Measurements from ENCODE around the gene SLIT1. TPM values are rescaled to one million over a fixed set of nuclear protein-coding genes. Genes with fewer than 3 reads are reported as not detected.

Gene SLIT1
- polyA plus RNA-seq, 1 donor (not counting 4 experiments of a cell fraction or from before 2014, with no cell fraction given) = 0.01 TPM

- dilution Hi-C loops (cut with MboI; ENCODE audit: extremely low pct_ligation_motif_present, low sequenced_read_pairs) = no loop called here
- TF ChIP-seq, protein P1, sequence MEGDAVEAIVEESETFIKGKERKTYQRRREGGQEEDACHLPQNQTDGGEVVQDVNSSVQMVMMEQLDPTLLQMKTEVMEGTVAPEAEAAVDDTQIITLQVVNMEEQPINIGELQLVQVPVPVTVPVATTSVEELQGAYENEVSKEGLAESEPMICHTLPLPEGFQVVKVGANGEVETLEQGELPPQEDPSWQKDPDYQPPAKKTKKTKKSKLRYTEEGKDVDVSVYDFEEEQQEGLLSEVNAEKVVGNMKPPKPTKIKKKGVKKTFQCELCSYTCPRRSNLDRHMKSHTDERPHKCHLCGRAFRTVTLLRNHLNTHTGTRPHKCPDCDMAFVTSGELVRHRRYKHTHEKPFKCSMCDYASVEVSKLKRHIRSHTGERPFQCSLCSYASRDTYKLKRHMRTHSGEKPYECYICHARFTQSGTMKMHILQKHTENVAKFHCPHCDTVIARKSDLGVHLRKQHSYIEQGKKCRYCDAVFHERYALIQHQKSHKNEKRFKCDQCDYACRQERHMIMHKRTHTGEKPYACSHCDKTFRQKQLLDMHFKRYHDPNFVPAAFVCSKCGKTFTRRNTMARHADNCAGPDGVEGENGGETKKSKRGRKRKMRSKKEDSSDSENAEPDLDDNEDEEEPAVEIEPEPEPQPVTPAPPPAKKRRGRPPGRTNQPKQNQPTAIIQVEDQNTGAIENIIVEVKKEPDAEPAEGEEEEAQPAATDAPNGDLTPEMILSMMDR (optimal IDR thresholded peaks at IDR 0.05 in 1 of 3, IDR thresholded peaks at IDR 0.05 in 1 of 3, conservative IDR thresholded peaks at IDR 0.05 in 1 of 3; ENCODE audit: extremely low read depth in 1 of 3, insufficient read depth in 2 of 3, low read length in 3 of 3) = no peak
- Histone ChIP-seq H4K20me1 (ENCODE audit: control insufficient read depth, extremely low read depth, insufficient read depth, low read length) (no peaks in the 10 kb centered on the region), H3K9me1 (ENCODE audit: control insufficient read depth, extremely low read depth, insufficient read depth, low read length) (no peaks in the 10 kb centered on the region), H3K4me1 (ENCODE audit: control insufficient read depth, extremely low read depth, insufficient read depth, low read length) (no peaks in the 10 kb centered on the region), H3K36me3 (ENCODE audit: control insufficient read depth in 2 of 2, extremely low read depth in 1 of 2, insufficient read depth in 2 of 2, low read length in 2 of 2) (no peaks in the 10 kb centered on the region), H3K9me3 (ENCODE audit: control insufficient read depth, low read depth, low read length) (no peaks in the 10 kb centered on the region), H3K4me3 (ENCODE audit: control insufficient read depth in 2 of 3, extremely low read depth in 1 of 3, insufficient read depth in 2 of 3, low read depth in 1 of 3, low read length in 3 of 3) (no peak overlapping the region), H3K27me3 (ENCODE audit: control insufficient read depth, extremely low read depth, insufficient read depth, low read length) (no peaks in the 10 kb centered on the region), H3K9ac (ENCODE audit: control insufficient read depth, extremely low read depth, insufficient read depth, low read length) (no peak overlapping the region), H3K79me2 (ENCODE audit: control insufficient read depth, insufficient read depth, low read length) (no peaks in the 10 kb centered on the region), H3K4me2 (ENCODE audit: control insufficient read depth, extremely low read depth, insufficient read depth, low read depth, low read length) (no peak overlapping the region), H2AFZ (ENCODE audit: control insufficient read depth, low read length) (no peak overlapping the region), H3K27ac (ENCODE audit: control insufficient read depth, insufficient read depth, low read length) (no peak overlapping the region)
- FAIRE-seq = no peak
- no peak for DNase-seq (ENCODE audit: low read depth, low spot score)
Measured at GRCh38 chr10:97004591-97004990, 181.2 kb downstream of the SLIT1 start.

- Histone ChIP-seq H3K27ac (ENCODE audit: control insufficient read depth, insufficient read depth, low read length) (no peak overlapping the region), H3K27me3 (ENCODE audit: control insufficient read depth, extremely low read depth, insufficient read depth, low read length) (no peaks in the 10 kb centered on the region), H4K20me1 (ENCODE audit: control insufficient read depth, extremely low read depth, insufficient read depth, low read length) (no peaks in the 10 kb centered on the region), H3K9ac (ENCODE audit: control insufficient read depth, extremely low read depth, insufficient read depth, low read length) (no peak overlapping the region), H3K36me3 (ENCODE audit: control insufficient read depth in 2 of 2, extremely low read depth in 1 of 2, insufficient read depth in 2 of 2, low read length in 2 of 2) (no peaks in the 10 kb centered on the region), H3K4me3 (ENCODE audit: control insufficient read depth in 2 of 3, extremely low read depth in 1 of 3, insufficient read depth in 2 of 3, low read depth in 1 of 3, low read length in 3 of 3) (no peak overlapping the region), H3K9me1 (ENCODE audit: control insufficient read depth, extremely low read depth, insufficient read depth, low read length) (no peaks in the 10 kb centered on the region), H2AFZ (ENCODE audit: control insufficient read depth, low read length) (no peak overlapping the region), H3K4me2 (ENCODE audit: control insufficient read depth, extremely low read depth, insufficient read depth, low read depth, low read length) (no peak overlapping the region), H3K79me2 (ENCODE audit: control insufficient read depth, insufficient read depth, low read length) (no peaks in the 10 kb centered on the region), H3K4me1 (ENCODE audit: control insufficient read depth, extremely low read depth, insufficient read depth, low read length) (no peaks in the 10 kb centered on the region), H3K9me3 (ENCODE audit: control insufficient read depth, low read depth, low read length) (no peaks in the 10 kb centered on the region)
- no peak for TF ChIP-seq EZH2 (IDR thresholded peaks at IDR 0.05; ENCODE audit: low read length)
- TF ChIP-seq, protein P1 (optimal IDR thresholded peaks at IDR 0.05 in 1 of 3, IDR thresholded peaks at IDR 0.05 in 1 of 3, conservative IDR thresholded peaks at IDR 0.05 in 1 of 3; ENCODE audit: extremely low read depth in 1 of 3, insufficient read depth in 2 of 3, low read length in 3 of 3) = no peak
- DNase-seq (ENCODE audit: low read depth, low spot score) (no peak), FAIRE-seq (no peak)
- dilution Hi-C loops (cut with MboI; ENCODE audit: extremely low pct_ligation_motif_present, low sequenced_read_pairs) = no loop called here
Measured at GRCh38 chr10:97003804-97004201, 182.0 kb downstream of the SLIT1 start.

Data from keratinocyte (primary cell).